ENCODE measurements around the gene TMEM258. TPM values are rescaled to one million over a fixed set of nuclear protein-coding genes. Genes with fewer than 3 reads are reported as not detected.
A peak's percentile ranks its signal among the peaks of the same experiment; 100 is the strongest.

TMEM258 gene
- total RNA-seq, 1 experiment from 2014 or later: 110 TPM

DNA sequence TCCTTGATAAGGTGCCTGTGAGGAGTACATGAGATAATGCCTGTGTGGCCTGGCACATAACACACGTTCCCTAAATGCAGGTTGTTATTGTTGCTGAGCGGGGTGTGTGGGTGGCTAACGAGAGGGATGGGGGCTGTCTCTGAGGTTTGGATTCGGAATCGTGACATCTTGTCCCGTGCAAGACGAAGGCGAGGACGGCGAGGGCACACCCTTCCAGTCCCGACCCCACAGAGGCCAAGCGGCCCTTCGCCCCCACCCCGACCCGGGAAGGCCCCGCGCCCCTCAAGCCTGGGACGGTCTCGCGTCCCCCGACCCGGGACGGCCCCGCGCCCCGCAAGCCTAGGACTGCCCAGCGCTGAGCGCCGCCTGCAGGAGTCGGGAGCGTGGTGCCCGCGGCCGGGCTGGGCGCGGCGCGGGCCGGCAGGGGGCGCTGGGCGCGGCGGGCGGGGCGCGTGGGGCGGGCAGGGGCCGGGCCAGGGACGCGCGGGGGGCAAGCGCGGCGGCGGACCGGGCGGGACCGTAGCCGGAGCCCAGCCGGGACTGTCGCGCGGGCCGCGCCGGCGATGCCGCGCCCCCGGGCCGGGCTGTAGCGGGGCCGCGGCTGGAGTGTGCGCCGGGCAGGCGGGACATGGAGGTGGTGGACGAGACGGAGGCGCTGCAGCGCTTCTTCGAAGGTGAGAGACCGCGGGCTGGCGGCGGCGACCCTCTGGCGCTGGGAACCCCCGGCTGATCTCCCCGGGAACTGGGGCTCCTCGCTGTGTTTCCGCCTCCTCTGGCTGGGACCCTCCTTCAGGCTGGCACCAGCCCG is 40.1 kb downstream of the TMEM258 start, which contains the start of gene MYRF:
Gene MYRF (plus strand): TSS at position 520 of the 808 bp plus-strand sequence. CDS start 109 bp downstream, at position 629.
- POLR2A ChIA-PET (ENCODE audit: unreplicated experiment): no interaction called here
- Histone ChIP-seq H3K4me1 (ENCODE audit: insufficient read depth, low read length) (peaks cover 26% of the 10 kb centered on the region), H3K9me2 (replicated peaks; ENCODE audit: low read length) (no peaks in the 10 kb centered on the region), H3K4me3 (ENCODE audit: low read length) (peak within 1 kb of the TSS; percentile 63), H3K36me3 (ENCODE audit: low read depth, low read length) (no peaks in the 10 kb centered on the region), H2AFZ (ENCODE audit: low read length) (peak within 1 kb of the TSS; percentile 91), H3K27ac (ENCODE audit: low read length) (no peak within 1 kb of the TSS), H3K27me3 (ENCODE audit: low read length) (no peaks in the 10 kb centered on the region), H4K20me1 (ENCODE audit: low read length) (no peaks in the 10 kb centered on the region), H3K9ac (ENCODE audit: low read length) (0 out of 2 replicates have a peak within 1 kb of the TSS, but pooled peaks have one; percentile 5), H3K79me2 (ENCODE audit: low read length) (no peaks in the 10 kb centered on the region), H3K4me2 (ENCODE audit: low read length) (peak within 1 kb of the TSS; percentile 88), H3K9me3 (ENCODE audit: low read length) (no peaks in the 10 kb centered on the region), H3F3A (ENCODE audit: low read length, unreplicated experiment) (no peaks in the 10 kb centered on the region)
- peak; percentile 54 for DNase-seq
- CTCF ChIA-PET: no interaction called here
- intact Hi-C loops (cut with micrococcal nuclease): loop anchor here (1.0 kb wide), 1 partner anchor 24 kb away; no protein-coding TSS in a partner anchor
- peak; percentile 75 for ATAC-seq
- TF ChIP-seq, protein P1, sequence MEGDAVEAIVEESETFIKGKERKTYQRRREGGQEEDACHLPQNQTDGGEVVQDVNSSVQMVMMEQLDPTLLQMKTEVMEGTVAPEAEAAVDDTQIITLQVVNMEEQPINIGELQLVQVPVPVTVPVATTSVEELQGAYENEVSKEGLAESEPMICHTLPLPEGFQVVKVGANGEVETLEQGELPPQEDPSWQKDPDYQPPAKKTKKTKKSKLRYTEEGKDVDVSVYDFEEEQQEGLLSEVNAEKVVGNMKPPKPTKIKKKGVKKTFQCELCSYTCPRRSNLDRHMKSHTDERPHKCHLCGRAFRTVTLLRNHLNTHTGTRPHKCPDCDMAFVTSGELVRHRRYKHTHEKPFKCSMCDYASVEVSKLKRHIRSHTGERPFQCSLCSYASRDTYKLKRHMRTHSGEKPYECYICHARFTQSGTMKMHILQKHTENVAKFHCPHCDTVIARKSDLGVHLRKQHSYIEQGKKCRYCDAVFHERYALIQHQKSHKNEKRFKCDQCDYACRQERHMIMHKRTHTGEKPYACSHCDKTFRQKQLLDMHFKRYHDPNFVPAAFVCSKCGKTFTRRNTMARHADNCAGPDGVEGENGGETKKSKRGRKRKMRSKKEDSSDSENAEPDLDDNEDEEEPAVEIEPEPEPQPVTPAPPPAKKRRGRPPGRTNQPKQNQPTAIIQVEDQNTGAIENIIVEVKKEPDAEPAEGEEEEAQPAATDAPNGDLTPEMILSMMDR (conservative IDR thresholded peaks at IDR 0.05; ENCODE audit: low read depth, low read length): peak; percentile 65
- TF ChIP-seq EZH2 (IDR thresholded peaks at IDR 0.05; ENCODE audit: low read length, unreplicated experiment): no peak
- no TSS peak for BruUV-seq (replicated peaks)

DNA sequence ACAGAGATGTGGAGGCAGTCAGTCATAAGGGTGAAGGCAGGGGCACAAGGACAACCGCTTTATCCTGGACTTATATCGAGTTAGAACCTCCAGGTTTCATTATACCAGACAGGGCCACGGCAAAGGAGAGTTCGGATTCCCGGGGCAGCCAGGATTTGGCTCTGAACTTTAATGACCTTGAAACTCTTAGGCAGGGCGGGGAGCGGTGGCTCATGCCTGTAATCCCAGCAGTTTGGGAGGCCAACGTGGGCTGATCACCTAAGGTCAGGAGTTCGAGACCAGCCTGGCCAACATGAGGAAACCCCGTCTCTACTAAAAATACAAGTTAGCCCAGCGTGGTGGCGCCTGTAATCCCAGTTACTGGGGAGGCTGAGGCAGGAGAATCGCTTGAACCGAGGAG is 41.0 kb downstream of the TMEM258 start:
- TF ChIP-seq EZH2phosphoT487 (IDR thresholded peaks at IDR 0.05; ENCODE audit: borderline replicate concordance, low read length) (no peak), EZH2 (IDR thresholded peaks at IDR 0.05; ENCODE audit: low read length, unreplicated experiment) (no peak)
- TF ChIP-seq, protein P1 (conservative IDR thresholded peaks at IDR 0.05; ENCODE audit: low read depth, low read length): no peak
- H3K4me3 ChIP-seq (ENCODE audit: low read length): no peak overlapping the region
- POLR2A ChIA-PET (ENCODE audit: unreplicated experiment): no interaction called here
- H3K9me2 ChIP-seq (replicated peaks; ENCODE audit: low read length): no peaks in the 10 kb centered on the region
- H2AFZ ChIP-seq (ENCODE audit: low read length): no peak overlapping the region
- H3K9me3 ChIP-seq (ENCODE audit: low read length): no peaks in the 10 kb centered on the region
- H3K27me3 ChIP-seq (ENCODE audit: low read length): no peaks in the 10 kb centered on the region
- H3K36me3 ChIP-seq (ENCODE audit: low read depth, low read length): no peaks in the 10 kb centered on the region
- no peaks in the 10 kb centered on the region for H3F3A ChIP-seq (ENCODE audit: low read length, unreplicated experiment)
- H3K27ac ChIP-seq (ENCODE audit: low read length): no peak overlapping the region
- no peak overlapping the region for H3K4me2 ChIP-seq (ENCODE audit: low read length)
- H3K9ac ChIP-seq (ENCODE audit: low read length): no peak overlapping the region
- H4K20me1 ChIP-seq (ENCODE audit: low read length): no peaks in the 10 kb centered on the region
- no peaks in the 10 kb centered on the region for H3K79me2 ChIP-seq (ENCODE audit: low read length)
- BruUV-seq (replicated peaks): no TSS peak
- peaks cover 19% of the 10 kb centered on the region for H3K4me1 ChIP-seq (ENCODE audit: insufficient read depth, low read length)
- CTCF ChIA-PET: no interaction called here
- intact Hi-C loops (cut with micrococcal nuclease): no loop called here
- DNase-seq (no peak), ATAC-seq (no peak)

DNA sequence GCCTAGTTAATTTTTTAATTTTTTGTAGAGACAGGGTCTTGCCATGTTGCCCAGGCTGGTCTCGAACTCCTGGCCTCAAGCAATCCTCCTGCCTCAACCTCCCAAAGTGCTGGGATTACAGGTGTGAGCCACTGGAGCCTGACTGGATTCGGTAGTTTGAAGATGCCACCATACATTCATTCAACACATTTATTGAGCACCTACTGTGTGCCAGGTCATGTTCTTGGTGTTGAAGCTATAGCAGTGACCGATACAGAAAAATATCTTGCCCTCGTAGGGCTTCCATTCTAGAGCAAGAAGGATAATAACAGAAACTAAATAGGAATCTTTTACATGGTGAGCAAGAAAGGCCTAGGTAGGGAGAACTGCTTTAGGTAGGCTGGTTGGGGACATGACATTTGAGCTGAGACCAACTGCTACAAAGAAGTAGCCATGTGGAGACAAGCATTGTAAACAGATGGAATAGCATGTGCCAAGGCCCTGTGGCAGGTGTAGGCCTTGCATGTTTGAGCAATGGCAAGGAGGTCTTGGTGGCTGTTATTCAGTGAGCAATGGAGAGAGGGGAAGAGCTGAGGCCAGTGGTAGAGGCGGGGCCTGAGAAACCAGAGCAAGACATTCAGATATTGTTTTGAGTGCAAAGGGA is 41.6 kb downstream of the TMEM258 start:
- Histone ChIP-seq H3K27me3 (ENCODE audit: low read length) (no peaks in the 10 kb centered on the region), H3K4me1 (ENCODE audit: insufficient read depth, low read length) (peaks cover 13% of the 10 kb centered on the region), H3K9me2 (replicated peaks; ENCODE audit: low read length) (no peaks in the 10 kb centered on the region), H3K9ac (ENCODE audit: low read length) (no peak overlapping the region), H3K27ac (ENCODE audit: low read length) (no peak overlapping the region), H3K36me3 (ENCODE audit: low read depth, low read length) (no peaks in the 10 kb centered on the region), H4K20me1 (ENCODE audit: low read length) (no peaks in the 10 kb centered on the region), H3F3A (ENCODE audit: low read length, unreplicated experiment) (no peaks in the 10 kb centered on the region), H3K79me2 (ENCODE audit: low read length) (no peaks in the 10 kb centered on the region), H2AFZ (ENCODE audit: low read length) (no peak overlapping the region), H3K9me3 (ENCODE audit: low read length) (no peaks in the 10 kb centered on the region), H3K4me2 (ENCODE audit: low read length) (no peak overlapping the region), H3K4me3 (ENCODE audit: low read length) (no peak overlapping the region)
- BruUV-seq (replicated peaks): no TSS peak
- no peak for ATAC-seq
- ChIA-PET POLR2A (ENCODE audit: unreplicated experiment) (no interaction called here), CTCF (no interaction called here)
- intact Hi-C loops (cut with micrococcal nuclease): no loop called here
- TF ChIP-seq EZH2 (IDR thresholded peaks at IDR 0.05; ENCODE audit: low read length, unreplicated experiment) (no peak), EZH2phosphoT487 (IDR thresholded peaks at IDR 0.05; ENCODE audit: borderline replicate concordance, low read length) (no peak)
- TF ChIP-seq, protein P1 (conservative IDR thresholded peaks at IDR 0.05; ENCODE audit: low read depth, low read length): no peak
- DNase-seq: no peak
